CD14-positive monocyte (primary cell): ENCODE data around the gene FAM131B. TPM values are rescaled to one million over a fixed set of nuclear protein-coding genes. Genes with fewer than 3 reads are reported as not detected.

Experiments used
- DNase-seq, 3 donors: peaks; one replicate each; pipeline ENCODE4 v3.0.0-alpha.2; 2011 to 2022
- H2AFZ ChIP-seq: 2 replicates; pipeline ENCODE4 v1.6.0; 2012; ENCODE audit warnings: mild to moderate bottlenecking, low read depth, low read length, inconsistent platforms; ENCODE audit not compliant: insufficient read depth, poor library complexity, severe bottlenecking
- H3K27ac ChIP-seq, 2 donors: 1 replicate in 1 of 2; 2 replicates in 1 of 2; pipeline ENCODE4 v1.5.1; 2012 to 2013; ENCODE audit warnings: low read length in 2 of 2, control low read depth in 1 of 2, inconsistent platforms in 1 of 2, low read depth in 1 of 2, mild to moderate bottlenecking in 1 of 2
- H3K27me3 ChIP-seq, 2 donors: one replicate each; pipeline versions ENCODE4 v1.6.0 to v1.6.1; 2011 to 2013; ENCODE audit warnings: low read length in 2 of 2; ENCODE audit not compliant: control insufficient read depth in 2 of 2, insufficient read depth in 2 of 2
- H3K36me3 ChIP-seq, 2 donors: replicated peaks in 1 of 2; 1 replicate in 1 of 2; 2 replicates in 1 of 2; pipeline versions ENCODE4 v1.5.1 to v1.6.1; 2012 to 2013; ENCODE audit warnings: low read length in 2 of 2, control low read depth in 1 of 2, inconsistent platforms in 1 of 2, mild to moderate bottlenecking in 1 of 2; ENCODE audit not compliant: insufficient read depth in 2 of 2, control insufficient read depth in 1 of 2
- H3K4me1 ChIP-seq, 2 donors: 1 replicate in 1 of 2; 2 replicates in 1 of 2; pipeline versions ENCODE4 v1.5.1 to v1.6.1; 2012 to 2013; ENCODE audit warnings: low read length in 2 of 2, control low read depth in 1 of 2, inconsistent platforms in 1 of 2, mild to moderate bottlenecking in 1 of 2, moderate library complexity in 1 of 2; ENCODE audit not compliant: insufficient read depth in 2 of 2, control insufficient read depth in 1 of 2
- H3K4me2 ChIP-seq: replicated peaks from 2 replicates; pipeline ENCODE3; 2012; ENCODE audit warnings: low read length, moderate library complexity, mild to moderate bottlenecking; ENCODE audit not compliant: poor library complexity, severe bottlenecking; ENCODE audit errors: extremely low read depth
- H3K4me3 ChIP-seq, 3 experiments: fragments of 200-600 bp in 1 of 3; sonication (generic) in 1 of 3; replicated peaks in 1 of 3; 1 replicate in 2 of 3; 2 replicates in 1 of 3; pipeline ENCODE4 v1.5.1; 2011 to 2013; ENCODE audit warnings: low read length in 3 of 3, mild to moderate bottlenecking in 3 of 3, control low read depth in 2 of 3, low read depth in 2 of 3, inconsistent platforms in 1 of 3, moderate library complexity in 1 of 3
- H3K79me2 ChIP-seq: 2 replicates; pipeline ENCODE4 v1.6.0; 2012; ENCODE audit warnings: mild to moderate bottlenecking, control low read depth, inconsistent platforms, low read length, moderate library complexity; ENCODE audit not compliant: insufficient read depth
- H3K9ac ChIP-seq: 2 replicates; pipeline ENCODE4 v1.6.0; 2017; ENCODE audit warnings: low read length, mild to moderate bottlenecking; ENCODE audit not compliant: insufficient read depth, poor library complexity, severe bottlenecking
- H3K9me3 ChIP-seq, 2 donors: replicated peaks in 1 of 2; 1 replicate in 1 of 2; 2 replicates in 1 of 2; pipeline versions ENCODE4 v1.5.1 to v1.6.1; 2012 to 2013; ENCODE audit warnings: low read length in 2 of 2, control low read depth in 1 of 2; ENCODE audit not compliant: control insufficient read depth in 1 of 2, insufficient read depth in 1 of 2
- H4K20me1 ChIP-seq: 2 replicates; pipeline ENCODE4 v1.6.0; 2012; ENCODE audit warnings: mild to moderate bottlenecking, low read length, control low read depth, moderate library complexity; ENCODE audit not compliant: insufficient read depth
- H3K27ac Mint-ChIP-seq, 7 donors: one replicate each; pipeline ENCODE4 v1.8.0; 2020; ENCODE audit warnings: mild to moderate bottlenecking in 7 of 7, mixed read lengths in 7 of 7, moderate library complexity in 6 of 7, inconsistent platforms in 2 of 7
- H3K27me3 Mint-ChIP-seq, 3 donors: one replicate each; pipeline ENCODE4 v1.8.0; 2021 to 2022; ENCODE audit warnings: low read depth in 3 of 3, mild to moderate bottlenecking in 3 of 3, mixed read lengths in 3 of 3, moderate library complexity in 3 of 3, inconsistent platforms in 1 of 3
- H3K36me3 Mint-ChIP-seq, 2 donors: one replicate each; pipeline ENCODE4 v1.8.0; 2020; ENCODE audit warnings: mixed read lengths in 2 of 2, inconsistent platforms in 1 of 2, mild to moderate bottlenecking in 1 of 2
- H3K4me1 Mint-ChIP-seq: one replicate; pipeline ENCODE4 v1.8.0; 2020; ENCODE audit warnings: mild to moderate bottlenecking, mixed read lengths
- H3K4me3 Mint-ChIP-seq, 2 donors: one replicate each; pipeline ENCODE4 v1.8.0; 2020; ENCODE audit warnings: mild to moderate bottlenecking in 2 of 2, mixed read lengths in 2 of 2, moderate library complexity in 1 of 2
- H3K9me3 Mint-ChIP-seq, 7 donors: one replicate each; pipeline ENCODE4 v1.8.0; 2020 to 2022; ENCODE audit warnings: mixed read lengths in 7 of 7, mild to moderate bottlenecking in 6 of 7, moderate library complexity in 6 of 7, inconsistent platforms in 2 of 7
- WGBS: methylation state at CpG from one replicate; pipeline ENCODE4 v1.1.5; 2013; ENCODE audit warnings: missing lambda C conversion rate; ENCODE audit not compliant: insufficient coverage; 5-methylcytosine and 5-hydroxymethylcytosine counted together
- intact Hi-C, 2 donors: fragments of 100-400 bp; cut with micrococcal nuclease; formaldehyde crosslinking; loops; one replicate each; pipeline versions ENCODE4 v1.15.0 to v1.15.1; 2023
- polyA plus RNA-seq, 3 donors: library from polyadenylated mRNA; depleted of rRNA in 1 of 3; unstranded in 2 of 3; stranded (reverse) in 1 of 3; fragments of 300-500 nt in 2 of 3; fragments of >200 nt in 1 of 3; fragmentation: Illumina TruSeq in 2 of 3; gene quantifications; 1 replicate in 2 of 3; 2 replicates in 1 of 3; pipeline ENCODE4 v1.2.3, GENCODE V29; 2012 to 2021
- TF ChIP-seq, protein P1 (sequence below): fragments of 200-600 bp; IDR thresholded peaks from one replicate; pipeline ENCODE4 v1.8.0; 2022; ENCODE audit warnings: antibody characterized with exemption, mild to moderate bottlenecking

The FAM131B gene
- polyA plus RNA-seq, 3 donors, result 0.69 to 0.72 TPM; not detected in 1

DNA sequence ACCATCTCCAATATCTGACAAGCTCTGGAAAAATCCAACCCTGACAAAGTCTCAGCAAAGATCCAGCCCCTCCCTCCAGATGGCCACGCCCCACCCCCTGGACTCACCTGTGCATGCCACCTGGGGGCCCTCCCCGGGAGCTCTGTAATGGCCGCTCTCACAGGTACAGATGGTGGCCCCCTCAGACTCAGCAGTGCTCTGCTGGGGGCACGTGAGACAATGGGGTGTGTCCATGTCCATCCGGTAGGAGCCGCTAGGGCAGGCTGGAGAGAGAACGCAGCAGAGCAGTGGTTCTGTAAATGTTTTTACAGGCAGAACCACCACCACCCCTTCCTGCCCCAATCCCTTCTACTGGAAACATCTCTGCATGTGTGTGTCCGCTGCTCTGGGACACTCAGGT, 36.6 kb upstream of the FAM131B start:
- H3K27me3 Mint-ChIP-seq, result no peaks in the 10 kb centered on the region
- H3K9ac ChIP-seq, result no peak overlapping the region
- H4K20me1 ChIP-seq, result peaks cover 12% of the 10 kb centered on the region
- H3K4me2 ChIP-seq, result no peak overlapping the region
- H3K27me3 ChIP-seq, result no peaks in the 10 kb centered on the region
- H3K4me1 Mint-ChIP-seq, result peaks cover 12% of the 10 kb centered on the region
- H3K36me3 ChIP-seq, result no peaks in the 10 kb centered on the region
- 98% methylated on average over 6 of the region's 8 CpGs for WGBS
- H3K4me3 Mint-ChIP-seq, result no peak overlapping the region
- no peak overlapping the region for H3K27ac ChIP-seq
- TF ChIP-seq, protein P1, sequence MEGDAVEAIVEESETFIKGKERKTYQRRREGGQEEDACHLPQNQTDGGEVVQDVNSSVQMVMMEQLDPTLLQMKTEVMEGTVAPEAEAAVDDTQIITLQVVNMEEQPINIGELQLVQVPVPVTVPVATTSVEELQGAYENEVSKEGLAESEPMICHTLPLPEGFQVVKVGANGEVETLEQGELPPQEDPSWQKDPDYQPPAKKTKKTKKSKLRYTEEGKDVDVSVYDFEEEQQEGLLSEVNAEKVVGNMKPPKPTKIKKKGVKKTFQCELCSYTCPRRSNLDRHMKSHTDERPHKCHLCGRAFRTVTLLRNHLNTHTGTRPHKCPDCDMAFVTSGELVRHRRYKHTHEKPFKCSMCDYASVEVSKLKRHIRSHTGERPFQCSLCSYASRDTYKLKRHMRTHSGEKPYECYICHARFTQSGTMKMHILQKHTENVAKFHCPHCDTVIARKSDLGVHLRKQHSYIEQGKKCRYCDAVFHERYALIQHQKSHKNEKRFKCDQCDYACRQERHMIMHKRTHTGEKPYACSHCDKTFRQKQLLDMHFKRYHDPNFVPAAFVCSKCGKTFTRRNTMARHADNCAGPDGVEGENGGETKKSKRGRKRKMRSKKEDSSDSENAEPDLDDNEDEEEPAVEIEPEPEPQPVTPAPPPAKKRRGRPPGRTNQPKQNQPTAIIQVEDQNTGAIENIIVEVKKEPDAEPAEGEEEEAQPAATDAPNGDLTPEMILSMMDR, result no peak
- H3K79me2 ChIP-seq, result no peaks in the 10 kb centered on the region
- no peak overlapping the region for H2AFZ ChIP-seq
- H3K4me1 ChIP-seq, result peaks cover 5 to 12% of the 10 kb centered on the region in 2 donors
- no peaks in the 10 kb centered on the region for H3K9me3 Mint-ChIP-seq
- no peak overlapping the region for H3K4me3 ChIP-seq
- H3K36me3 Mint-ChIP-seq, result peaks cover 18 to 38% of the 10 kb centered on the region in 2 donors
- no peaks in the 10 kb centered on the region for H3K9me3 ChIP-seq
- DNase-seq, result no peak
- intact Hi-C loops, result no loop called here
- H3K27ac Mint-ChIP-seq, result no peak overlapping the region

DNA sequence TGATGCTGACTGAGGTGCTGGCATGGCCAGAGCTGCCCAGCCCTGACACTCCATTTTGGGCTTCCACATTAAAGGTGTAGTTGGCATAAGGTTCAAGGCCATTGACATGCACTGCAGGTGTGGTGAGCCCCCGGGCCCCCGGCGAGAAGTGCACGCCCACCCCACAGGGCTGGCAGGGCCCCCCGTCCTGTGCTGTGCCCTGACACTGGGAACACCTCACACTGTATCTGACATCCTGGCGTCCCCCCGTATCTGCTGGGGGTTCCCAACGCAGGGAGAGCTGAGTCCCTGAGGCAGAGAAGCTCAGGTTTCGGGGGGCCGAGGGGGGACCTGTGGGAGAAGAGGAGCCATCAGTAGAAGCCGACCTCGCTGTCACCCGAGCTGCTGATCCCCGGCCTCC, 36.1 kb upstream of the FAM131B start:
- no peaks in the 10 kb centered on the region for H3K9me3 Mint-ChIP-seq
- H3K36me3 ChIP-seq, result no peaks in the 10 kb centered on the region
- peaks cover 17% of the 10 kb centered on the region for H4K20me1 ChIP-seq
- H3K4me3 ChIP-seq, result no peak overlapping the region
- TF ChIP-seq, protein P1, result no peak
- H2AFZ ChIP-seq, result no peak overlapping the region
- no peak for DNase-seq
- no peak overlapping the region for H3K4me3 Mint-ChIP-seq
- peaks cover 6 to 12% of the 10 kb centered on the region in 2 donors for H3K4me1 ChIP-seq
- H3K9me3 ChIP-seq, result no peaks in the 10 kb centered on the region
- no peak overlapping the region for H3K27ac Mint-ChIP-seq
- H3K27me3 Mint-ChIP-seq, result no peaks in the 10 kb centered on the region
- intact Hi-C loops, result no loop called here
- H3K79me2 ChIP-seq, result no peaks in the 10 kb centered on the region
- WGBS, result 96% methylated on average over 8 of the region's 14 CpGs
- H3K27ac ChIP-seq, result no peak overlapping the region
- no peak overlapping the region for H3K4me2 ChIP-seq
- H3K27me3 ChIP-seq, result no peaks in the 10 kb centered on the region
- peaks cover 18 to 38% of the 10 kb centered on the region in 2 donors for H3K36me3 Mint-ChIP-seq
- H3K4me1 Mint-ChIP-seq, result peaks cover 17% of the 10 kb centered on the region
- no peak overlapping the region for H3K9ac ChIP-seq
